GM23338 (cell line): ENCODE data around the gene MED16. TPM values are rescaled to one million over a fixed set of nuclear protein-coding genes. Genes with fewer than 3 reads are reported as not detected.

ENCODE experiments used
- ATAC-seq: fragments of 200-7000 bp; cut with Tn5 transposase; 3 replicates; pipeline ENCODE4 v1.9.1; 2020
- DNase-seq: peaks from one replicate; pipeline ENCODE4 v3.0.0-alpha.2; 2015; ENCODE audit warnings: low spot score
- H2AFZ ChIP-seq: fragments of 200-600 bp; sonication (generic); 2 replicates; pipeline ENCODE4 v1.8.0; 2016; ENCODE audit warnings: antibody characterized with exemption, mild to moderate bottlenecking, moderate library complexity
- H3F3A ChIP-seq: fragments of 200-600 bp; sonication (generic); replicated peaks from 2 replicates; pipeline ENCODE4 v1.8.0; 2017; ENCODE audit warnings: antibody characterized with exemption, mixed run types, low read depth
- H3K27ac ChIP-seq: fragments of 200-600 bp; sonication (generic); 2 replicates; pipeline ENCODE4 v1.6.1; 2016; ENCODE audit warnings: low read depth
- H3K27me3 ChIP-seq: fragments of 200-600 bp; sonication (generic); 2 replicates; pipeline ENCODE4 v1.8.0; 2016; ENCODE audit warnings: mild to moderate bottlenecking, mixed run types, moderate library complexity; ENCODE audit not compliant: insufficient read depth
- H3K36me3 ChIP-seq: fragments of 200-600 bp; sonication (generic); 2 replicates; pipeline ENCODE4 v1.8.0; 2016; ENCODE audit warnings: mild to moderate bottlenecking; ENCODE audit not compliant: insufficient read depth
- H3K4me1 ChIP-seq: fragments of 200-600 bp; sonication (generic); 2 replicates; pipeline ENCODE4 v1.8.0; 2016; ENCODE audit warnings: mild to moderate bottlenecking, moderate library complexity; ENCODE audit not compliant: insufficient read depth
- H3K4me2 ChIP-seq: fragments of 200-600 bp; sonication (generic); 2 replicates; pipeline ENCODE4 v1.7.1; 2017; ENCODE audit warnings: mixed run types
- H3K4me3 ChIP-seq: fragments of 200-600 bp; sonication (generic); 2 replicates; pipeline ENCODE4 v1.6.1; 2016; ENCODE audit warnings: mixed run types
- H3K79me2 ChIP-seq: fragments of 200-600 bp; sonication (generic); replicated peaks from 2 replicates; pipeline ENCODE4 v1.8.0; 2017; ENCODE audit warnings: mild to moderate bottlenecking; ENCODE audit not compliant: insufficient read depth
- H3K9me2 ChIP-seq: fragments of 200-600 bp; sonication (generic); 2 replicates; pipeline ENCODE4 v1.8.0; 2017; ENCODE audit not compliant: insufficient read depth
- H4K20me1 ChIP-seq: fragments of 200-600 bp; sonication (generic); replicated peaks from 2 replicates; pipeline ENCODE4 v1.8.0; 2017; ENCODE audit warnings: mild to moderate bottlenecking; ENCODE audit not compliant: insufficient read depth
- H3K27ac Mint-ChIP-seq: 2 replicates; pipeline ENCODE4 v1.8.0; 2020; ENCODE audit warnings: inconsistent platforms, mild to moderate bottlenecking, moderate library complexity, mixed read lengths
- H3K27me3 Mint-ChIP-seq: 3 replicates; pipeline ENCODE4 v1.8.0; 2022; ENCODE audit warnings: low read depth, mild to moderate bottlenecking, moderate library complexity, mixed read lengths, inconsistent platforms; ENCODE audit not compliant: insufficient read depth, poor library complexity
- H3K36me3 Mint-ChIP-seq: 3 replicates; pipeline ENCODE4 v1.8.0; 2021; ENCODE audit warnings: low read depth, mild to moderate bottlenecking, inconsistent platforms, moderate library complexity, mixed read lengths
- H3K4me1 Mint-ChIP-seq: 3 replicates; pipeline ENCODE4 v1.8.0; 2020; ENCODE audit warnings: mild to moderate bottlenecking, inconsistent platforms, mixed read lengths
- H3K4me3 Mint-ChIP-seq: 3 replicates; pipeline ENCODE4 v1.8.0; 2021; ENCODE audit warnings: moderate library complexity, mild to moderate bottlenecking, inconsistent platforms, mixed read lengths
- H3K9me3 Mint-ChIP-seq: 3 replicates; pipeline ENCODE4 v1.8.0; 2020; ENCODE audit warnings: moderate library complexity, mild to moderate bottlenecking, inconsistent platforms, mixed read lengths
- CREB1 ChIP-seq: fragments of 250-450 bp; sonication (Bioruptor Pico); IDR thresholded peaks from 2 replicates; pipeline ENCODE4 v1.5.0; 2020; ENCODE audit warnings: low read depth, mild to moderate bottlenecking, moderate library complexity
- CTCF ChIP-seq, 2 experiments: fragments of 200-600 bp in 1 of 2; sonication (generic) in 1 of 2; conservative IDR thresholded peaks; 2 replicates each; pipeline versions ENCODE4 v1.5.1 to v1.6.1; 2016 to 2017; ENCODE audit warnings: antibody characterized with exemption in 2 of 2, low read depth in 2 of 2, mild to moderate bottlenecking in 2 of 2, moderate library complexity in 1 of 2
- ETS1 ChIP-seq: IDR thresholded peaks from 2 replicates; pipeline ENCODE4 v1.6.1; 2016; ENCODE audit warnings: antibody characterized with exemption
- EZH2phosphoT487 ChIP-seq: fragments of 200-600 bp; sonication (generic); IDR thresholded peaks from one replicate; pipeline ENCODE4 v1.8.1; 2018; ENCODE audit warnings: antibody characterized with exemption; ENCODE audit not compliant: unreplicated experiment
- JUNB ChIP-seq: IDR thresholded peaks from one replicate; pipeline ENCODE4 v1.6.1; 2016; ENCODE audit warnings: antibody characterized with exemption; ENCODE audit not compliant: unreplicated experiment
- NANOG ChIP-seq: IDR thresholded peaks from 2 replicates; pipeline ENCODE4 v1.6.1; 2016; ENCODE audit warnings: antibody characterized with exemption, borderline replicate concordance
- POLR2AphosphoS5 ChIP-seq: IDR thresholded peaks from 2 replicates; pipeline ENCODE4 v1.6.1; 2016; ENCODE audit warnings: antibody characterized with exemption, low read depth
- STAT1 ChIP-seq: IDR thresholded peaks from one replicate; pipeline ENCODE4 v1.6.1; 2016; ENCODE audit warnings: antibody characterized with exemption; ENCODE audit not compliant: unreplicated experiment
- ZNF331 ChIP-seq: fragments of 250-450 bp; sonication (Bioruptor Pico); IDR thresholded peaks from 2 replicates; pipeline ENCODE4 v1.5.0; 2020; ENCODE audit warnings: low read depth, mild to moderate bottlenecking, moderate library complexity
- ZNF462 ChIP-seq: fragments of 250-450 bp; sonication (Bioruptor Pico); IDR thresholded peaks from 2 replicates; pipeline ENCODE4 v1.5.0; 2020; ENCODE audit warnings: mild to moderate bottlenecking, moderate library complexity
- polyA plus RNA-seq: library from polyadenylated mRNA; unstranded; fragments of >200 nt; fragmentation: Nextera tagmentation; extraction: Ambion mirVana; gene quantifications from 2 replicates; pipeline ENCODE4 v1.2.1, GENCODE V29; 2016
- total RNA-seq: library from RNA; depleted of rRNA; stranded (reverse); fragments of >200 nt; shearing (Covaris generic); gene quantifications from 2 replicates; pipeline ENCODE4 v1.2.3, GENCODE V29; 2014

The MED16 gene
- total and polyA plus RNA-seq, 2 experiments from 2014 or later: 52.7 to 73.6 TPM

GRCh38 chr19:896999-897398 lies 4.0 kb upstream of the MED16 start (continued):
- TF ChIP-seq ZNF462 (CRISPR knock-in tag) (no peak), ZNF331 (CRISPR knock-in tag) (no peak), ETS1 (no peak)

GRCh38 chr19:896434-896833 lies 3.4 kb upstream of the MED16 start:
- peaks cover 3% of the 10 kb centered on the region for H3F3A ChIP-seq
- H3K4me3 ChIP-seq: no peak overlapping the region
- H3K4me1 ChIP-seq: peaks cover 3% of the 10 kb centered on the region; the same call in 1 of the 2 replicates
- peaks cover 2% of the 10 kb centered on the region; the same call in 1 of the 2 replicates for H4K20me1 ChIP-seq
- no peak overlapping the region for H3K4me2 ChIP-seq
- no peaks in the 10 kb centered on the region for H3K9me2 ChIP-seq
- no peak overlapping the region for H3K4me3 Mint-ChIP-seq
- no peak overlapping the region for H2AFZ ChIP-seq
- DNase-seq: no peak
- no peak overlapping the region for H3K27ac Mint-ChIP-seq
- no peak for ATAC-seq
- H3K9me3 Mint-ChIP-seq: peaks cover 3% of the 10 kb centered on the region; the same call in 1 of the 3 replicates
- H3K79me2 ChIP-seq: no peaks in the 10 kb centered on the region; the same call in 1 of the 2 replicates
- no peaks in the 10 kb centered on the region for H3K36me3 ChIP-seq
- no peak overlapping the region for H3K27ac ChIP-seq
- peaks cover 15% of the 10 kb centered on the region for H3K36me3 Mint-ChIP-seq
- peaks cover 5% of the 10 kb centered on the region for H3K4me1 Mint-ChIP-seq
- H3K27me3 Mint-ChIP-seq: peaks cover 19% of the 10 kb centered on the region
- H3K27me3 ChIP-seq: no peaks in the 10 kb centered on the region
- TF ChIP-seq STAT1: no peak
- no peak for TF ChIP-seq CTCF (conservative IDR thresholded peaks at IDR 0.05; ENCODE audit: low read depth in 2 of 2)
- TF ChIP-seq POLR2AphosphoS5: no peak
- no peak for TF ChIP-seq NANOG
- no peak for TF ChIP-seq CREB1
- no peak for TF ChIP-seq ETS1
- no peak for TF ChIP-seq JUNB
- TF ChIP-seq EZH2phosphoT487: no peak
